Measurements from ENCODE around the gene SPPL3.
"Not testable (repeated sequence)": the region's sequence is repeated elsewhere in the genome, so short reads cannot be mapped to it uniquely, and the experiment has no call there.

The SPPL3 gene

DNA sequence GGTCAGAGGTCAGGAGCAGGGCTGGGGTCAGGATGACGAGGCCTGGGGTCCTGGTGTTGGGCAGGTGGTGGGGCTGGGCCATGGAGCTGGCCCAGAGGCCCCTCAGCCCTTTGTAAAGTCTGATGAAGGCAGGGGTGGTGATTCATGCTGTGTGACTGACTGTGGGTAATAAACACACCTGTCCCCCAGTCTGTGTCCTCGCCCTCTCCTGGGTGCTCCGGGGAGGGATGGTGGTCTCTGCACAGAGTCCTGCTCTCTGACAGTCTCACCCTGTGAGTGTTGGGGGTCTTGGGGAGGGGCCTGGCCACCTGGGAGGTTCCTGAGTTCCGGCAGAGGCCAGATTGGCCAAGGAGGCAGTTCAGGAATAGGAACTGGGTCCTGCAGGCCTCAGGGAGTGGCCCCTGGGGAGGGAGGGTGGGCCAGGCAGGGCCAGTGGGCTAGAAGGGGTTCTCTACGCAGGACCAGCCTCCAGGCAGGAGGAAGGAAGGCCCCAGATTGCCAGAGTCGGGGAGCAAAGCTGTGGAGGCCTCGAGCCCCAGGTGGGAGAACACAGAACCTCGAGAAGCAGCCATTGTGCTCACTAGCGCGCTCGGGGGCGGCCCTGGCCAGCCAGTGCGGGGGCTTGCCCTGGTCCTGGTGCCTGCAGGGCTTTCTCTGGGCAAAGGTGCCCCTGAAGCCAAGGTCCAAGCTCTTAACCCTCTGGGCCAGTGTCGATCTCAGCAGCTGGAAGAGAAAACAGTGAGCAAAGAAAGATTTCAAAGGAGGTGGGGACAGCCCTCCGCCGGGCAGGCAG, 164.1 kb downstream of the SPPL3 start:
- no peak for FAIRE-seq

GRCh38 chr12:120739031-120739762, 165.0 kb downstream of the SPPL3 start:
- no peak for FAIRE-seq

GRCh38 chr12:120738252-120739030, 165.7 kb downstream of the SPPL3 start:
- no peak for FAIRE-seq

GRCh38 chr12:120737557-120738251, 166.5 kb downstream of the SPPL3 start:
- FAIRE-seq, result no peak

DNA sequence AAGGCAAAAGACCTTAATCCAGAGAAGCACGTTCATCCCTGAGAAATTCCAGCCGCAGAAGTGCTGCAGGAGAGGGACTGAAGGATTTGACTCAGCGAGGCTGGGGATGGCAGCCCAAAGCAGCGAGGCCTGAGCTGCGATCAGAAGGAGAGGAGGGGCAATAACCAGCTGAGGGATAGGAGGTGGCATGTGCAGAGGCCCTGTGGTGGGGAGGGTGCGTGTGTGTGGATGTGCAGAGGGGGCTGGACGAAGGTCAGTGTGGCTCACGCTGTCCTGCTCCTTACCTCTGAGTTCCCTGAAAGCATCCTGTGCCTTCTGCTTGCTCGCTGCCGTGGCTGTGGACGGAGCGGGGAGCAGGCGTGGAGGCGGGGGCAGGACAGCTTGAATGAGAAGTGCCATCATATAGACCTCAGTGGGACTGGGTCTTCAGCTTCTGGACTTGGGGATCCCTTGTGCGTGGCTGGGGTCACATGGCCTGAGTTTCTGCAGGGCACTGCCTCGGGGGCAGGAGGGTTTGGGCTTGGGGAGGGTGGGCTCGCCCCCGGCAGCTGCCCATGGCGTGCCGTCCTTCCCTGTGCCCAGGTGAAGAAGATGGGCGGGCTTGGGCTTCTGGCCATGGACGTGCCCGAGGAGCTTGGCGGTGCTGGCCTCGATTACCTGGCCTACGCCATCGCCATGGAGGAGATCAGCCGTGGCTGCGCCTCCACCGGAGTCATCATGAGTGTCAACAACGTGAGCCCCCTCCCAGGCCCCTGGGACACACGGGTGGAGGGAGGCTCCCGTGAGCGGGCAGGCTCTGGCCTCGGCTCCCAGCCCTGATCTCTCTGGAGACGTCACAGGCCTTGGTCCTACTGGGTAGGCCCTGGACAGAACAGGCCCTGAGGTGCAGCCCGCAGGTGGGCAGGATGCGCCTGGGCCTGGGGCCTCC, 167.5 kb downstream of the SPPL3 start:
- FAIRE-seq, result no peak

GRCh38 chr12:120735181-120735580, 169.0 kb downstream of the SPPL3 start:
- no peak for FAIRE-seq

- no peak for FAIRE-seq
These were observed 169.9 kb downstream of the SPPL3 start for GRCh38 chr12:120734210-120734609.

- FAIRE-seq, result no peak
These were observed 170.6 kb downstream of the SPPL3 start for GRCh38 chr12:120733574-120733973.

DNA sequence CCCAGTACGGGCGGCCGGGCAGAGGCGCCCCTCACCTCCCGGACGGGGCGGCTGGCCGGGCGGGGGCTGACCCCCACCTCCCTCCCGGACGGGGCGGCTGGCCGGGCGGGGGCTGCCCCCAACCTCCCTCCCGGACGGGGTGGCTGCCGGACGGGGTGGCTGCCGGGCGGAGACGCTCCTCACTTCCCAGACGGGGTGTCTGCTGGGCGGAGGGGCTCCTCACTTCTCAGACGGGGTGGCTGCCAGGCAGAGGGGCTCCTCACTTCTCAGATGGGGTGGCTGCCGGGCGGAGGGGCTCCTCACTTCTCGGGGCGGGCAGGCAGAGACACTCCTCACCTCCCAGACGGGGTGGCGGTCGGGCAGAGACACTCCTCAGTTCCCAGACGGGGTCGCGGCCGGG, 172.0 kb downstream of the SPPL3 start:
- not testable (repeated sequence) for FAIRE-seq

- no peak for FAIRE-seq
These were observed 177.2 kb downstream of the SPPL3 start for GRCh38 chr12:120726961-120727360.

GRCh38 chr12:120726510-120726793, 177.7 kb downstream of the SPPL3 start:
- FAIRE-seq, result no peak

GRCh38 chr12:120725659-120726509, 178.3 kb downstream of the SPPL3 start, which contains the start of gene ACADS:
TSS of gene ACADS (plus strand) at chr12:120725826. CDS start at chr12:120725886, 60 bp downstream.
- peak; percentile 8 for FAIRE-seq

- no peak for FAIRE-seq
These were observed 179.0 kb downstream of the SPPL3 start for GRCh38 chr12:120725151-120725658.

- no peak for FAIRE-seq
These were observed 179.4 kb downstream of the SPPL3 start for GRCh38 chr12:120724720-120725119.

GRCh38 chr12:120722784-120723183, 181.4 kb downstream of the SPPL3 start:
- no peak for FAIRE-seq

GRCh38 chr12:120721866-120722265, 182.3 kb downstream of the SPPL3 start:
- FAIRE-seq, result no peak

- FAIRE-seq, result no peak
These were observed 183.0 kb downstream of the SPPL3 start for GRCh38 chr12:120720987-120721801.

GRCh38 chr12:120720234-120720986, 183.7 kb downstream of the SPPL3 start:
- FAIRE-seq, result no peak
